VCaP (cell line): Measurements from ENCODE around the gene PTPRD.

ENCODE experiments used
- H3K27ac ChIP-seq: fragments of 450-650 bp; 2 replicates; pipeline ENCODE4 v1.5.1; 2017
- TF ChIP-seq, protein P1 (sequence below): fragments of 450-650 bp; conservative IDR thresholded peaks from 2 replicates; pipeline ENCODE4 v1.5.1; 2017; ENCODE audit warnings: mild to moderate bottlenecking, moderate library complexity

The PTPRD gene

DNA sequence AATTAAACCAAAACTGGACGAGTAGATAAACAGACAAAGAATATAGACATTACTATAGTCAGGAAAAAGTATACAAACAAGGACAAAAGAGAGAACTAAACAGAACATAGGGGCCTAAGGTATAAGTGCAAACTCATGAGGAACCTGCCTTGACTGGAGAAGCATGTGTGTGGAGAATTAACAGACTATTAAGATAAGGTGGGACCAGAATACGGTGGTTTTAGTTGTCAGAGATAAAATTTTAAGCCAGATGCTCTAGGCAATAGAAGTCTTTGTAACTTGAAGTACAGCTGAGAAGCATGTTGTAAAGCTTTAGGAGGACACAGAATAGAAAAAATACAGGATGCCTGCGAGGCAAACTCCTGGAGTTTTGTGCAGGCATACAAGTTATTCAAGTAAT, 707.1 kb downstream of the PTPRD start:
- TF ChIP-seq, protein P1, sequence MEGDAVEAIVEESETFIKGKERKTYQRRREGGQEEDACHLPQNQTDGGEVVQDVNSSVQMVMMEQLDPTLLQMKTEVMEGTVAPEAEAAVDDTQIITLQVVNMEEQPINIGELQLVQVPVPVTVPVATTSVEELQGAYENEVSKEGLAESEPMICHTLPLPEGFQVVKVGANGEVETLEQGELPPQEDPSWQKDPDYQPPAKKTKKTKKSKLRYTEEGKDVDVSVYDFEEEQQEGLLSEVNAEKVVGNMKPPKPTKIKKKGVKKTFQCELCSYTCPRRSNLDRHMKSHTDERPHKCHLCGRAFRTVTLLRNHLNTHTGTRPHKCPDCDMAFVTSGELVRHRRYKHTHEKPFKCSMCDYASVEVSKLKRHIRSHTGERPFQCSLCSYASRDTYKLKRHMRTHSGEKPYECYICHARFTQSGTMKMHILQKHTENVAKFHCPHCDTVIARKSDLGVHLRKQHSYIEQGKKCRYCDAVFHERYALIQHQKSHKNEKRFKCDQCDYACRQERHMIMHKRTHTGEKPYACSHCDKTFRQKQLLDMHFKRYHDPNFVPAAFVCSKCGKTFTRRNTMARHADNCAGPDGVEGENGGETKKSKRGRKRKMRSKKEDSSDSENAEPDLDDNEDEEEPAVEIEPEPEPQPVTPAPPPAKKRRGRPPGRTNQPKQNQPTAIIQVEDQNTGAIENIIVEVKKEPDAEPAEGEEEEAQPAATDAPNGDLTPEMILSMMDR: no peak
- no peak overlapping the region for H3K27ac ChIP-seq

DNA sequence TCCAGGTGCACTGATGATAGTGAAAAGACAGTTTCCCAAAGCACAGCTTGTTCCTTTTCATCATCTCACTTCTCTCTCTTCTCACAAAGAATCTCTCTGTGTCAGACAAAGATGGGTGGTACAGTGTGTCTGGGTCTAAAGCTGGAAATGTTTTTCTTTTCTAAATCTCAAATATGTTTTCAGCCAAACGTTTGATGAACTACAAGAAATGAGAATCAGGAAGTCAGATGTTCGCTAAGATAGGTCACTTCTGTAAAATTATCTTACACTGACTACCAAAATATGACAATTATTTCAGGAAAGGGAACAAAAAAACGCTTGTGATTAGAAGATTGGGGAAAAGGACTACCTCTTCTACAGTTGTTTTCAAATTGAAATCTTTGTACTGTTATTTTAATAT, 708.8 kb downstream of the PTPRD start:
- no peak overlapping the region for H3K27ac ChIP-seq
- TF ChIP-seq, protein P1: no peak

DNA sequence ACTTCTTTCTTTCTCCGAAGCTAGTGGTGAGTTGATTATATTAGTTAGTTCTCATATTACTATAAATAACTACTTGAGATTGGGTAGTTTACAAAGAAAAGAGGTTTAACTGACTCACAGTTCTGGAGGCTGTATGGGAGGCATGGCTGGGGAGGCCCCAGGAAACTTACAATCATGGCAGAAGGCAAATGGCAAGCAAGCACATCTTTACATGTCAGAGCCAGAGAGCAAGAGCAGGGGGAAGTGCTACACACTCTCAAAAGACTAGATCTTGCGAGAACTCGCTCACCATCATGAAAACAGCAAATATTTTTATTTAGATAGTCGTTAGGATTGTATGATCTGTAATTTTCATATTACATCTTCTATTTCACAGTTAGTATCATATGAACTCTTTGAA, 711.2 kb downstream of the PTPRD start:
- H3K27ac ChIP-seq: no peak overlapping the region
- TF ChIP-seq, protein P1: no peak

DNA sequence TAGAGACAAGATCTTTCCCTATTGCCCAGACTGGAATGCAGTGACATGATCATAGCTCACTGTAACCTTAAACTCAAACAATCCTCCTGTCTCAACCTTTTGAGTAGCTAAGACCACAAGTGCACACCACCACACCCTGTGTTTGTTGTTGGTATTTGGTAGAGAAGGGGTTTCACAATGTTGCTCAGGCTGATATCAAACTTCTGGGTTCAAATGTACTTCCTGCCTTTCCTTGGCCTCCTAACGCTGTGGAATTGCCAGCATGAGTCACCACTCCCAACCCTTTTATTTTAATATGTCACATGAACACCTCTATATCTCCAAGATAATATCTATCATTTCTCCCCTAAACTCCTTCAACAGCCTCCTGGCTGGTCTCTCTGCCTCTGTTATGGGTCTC, 719.0 kb downstream of the PTPRD start:
- no peak overlapping the region for H3K27ac ChIP-seq
- TF ChIP-seq, protein P1: no peak

DNA sequence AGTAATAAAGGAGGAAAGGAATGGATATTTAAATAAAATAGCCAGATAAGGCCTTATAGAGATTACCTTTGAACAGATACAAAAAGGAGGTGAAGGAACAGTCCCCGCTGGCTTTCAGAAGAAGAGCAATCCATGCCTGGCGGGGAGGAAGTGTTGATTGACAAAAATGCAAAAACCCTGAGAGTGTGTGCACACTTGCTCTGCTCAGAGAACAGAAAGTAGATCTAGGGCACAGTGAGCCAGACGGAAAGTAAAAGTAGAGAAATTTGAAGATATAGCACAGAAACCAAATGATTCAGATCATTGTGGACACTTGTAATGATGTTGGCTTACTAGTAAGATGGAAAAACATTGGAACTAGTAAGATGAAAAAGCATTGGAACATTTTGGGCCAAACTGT, 720.6 kb downstream of the PTPRD start:
- TF ChIP-seq, protein P1: no peak
- no peak overlapping the region for H3K27ac ChIP-seq

DNA sequence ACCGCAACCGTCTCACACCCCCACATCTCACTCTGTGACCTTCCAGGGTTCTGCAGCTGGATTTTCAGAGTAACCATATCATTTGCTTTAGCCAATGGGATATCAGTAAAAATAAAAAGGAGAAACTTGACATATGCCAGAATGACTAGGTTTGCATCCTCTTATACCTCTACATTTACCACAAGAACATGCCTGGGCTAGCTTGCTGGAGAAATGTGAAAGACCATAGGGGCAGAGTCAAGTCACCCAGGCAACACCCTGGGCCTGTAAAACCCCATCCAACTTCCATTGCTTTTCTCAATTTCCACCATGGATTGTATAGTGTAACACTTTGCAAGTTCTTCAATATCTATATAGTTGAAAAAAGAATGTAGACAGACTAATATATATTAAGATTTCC, 731.1 kb downstream of the PTPRD start:
- H3K27ac ChIP-seq: no peak overlapping the region
- TF ChIP-seq, protein P1: no peak

DNA sequence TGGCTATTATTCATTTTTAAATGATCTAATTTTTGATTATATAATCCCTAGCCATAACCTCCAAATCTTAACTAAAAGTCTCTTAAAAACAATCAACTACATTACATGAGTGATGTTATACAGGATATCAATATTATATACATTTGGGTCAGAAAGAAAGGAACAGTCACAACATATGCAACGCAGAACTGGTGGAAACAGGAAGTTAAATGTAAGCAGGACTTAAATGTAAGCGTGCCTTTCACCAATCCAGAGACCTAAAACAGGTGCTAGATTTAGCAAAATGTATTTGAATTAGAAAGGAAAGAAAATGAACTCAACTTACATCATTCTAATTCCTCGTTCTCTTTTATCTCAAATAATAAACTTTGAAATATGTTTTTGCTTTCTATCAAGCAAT, 738.5 kb downstream of the PTPRD start:
- H3K27ac ChIP-seq: no peak overlapping the region
- TF ChIP-seq, protein P1: no peak
